Sigmoid colon (tissue), 3 donors: ENCODE measurements around the gene EIF4A3.

Source experiments
- POLR2A ChIP-seq, 2 donors: fragments of 450-650 bp; IDR thresholded peaks; one replicate each; pipeline ENCODE4 v1.6.1; 2016; ENCODE audit warnings: antibody characterized with exemption in 2 of 2, mild to moderate bottlenecking in 2 of 2, moderate library complexity in 2 of 2
- TF ChIP-seq, protein P1 (sequence below), 4 experiments: fragments of 450-650 bp in 3 of 4; fragments of 200-600 bp in 1 of 4; IDR thresholded peaks; one replicate each; pipeline ENCODE4 v1.5.1; 2016 to 2019; ENCODE audit warnings: antibody characterized with exemption in 4 of 4, mild to moderate bottlenecking in 3 of 4, moderate library complexity in 2 of 4

DNA sequence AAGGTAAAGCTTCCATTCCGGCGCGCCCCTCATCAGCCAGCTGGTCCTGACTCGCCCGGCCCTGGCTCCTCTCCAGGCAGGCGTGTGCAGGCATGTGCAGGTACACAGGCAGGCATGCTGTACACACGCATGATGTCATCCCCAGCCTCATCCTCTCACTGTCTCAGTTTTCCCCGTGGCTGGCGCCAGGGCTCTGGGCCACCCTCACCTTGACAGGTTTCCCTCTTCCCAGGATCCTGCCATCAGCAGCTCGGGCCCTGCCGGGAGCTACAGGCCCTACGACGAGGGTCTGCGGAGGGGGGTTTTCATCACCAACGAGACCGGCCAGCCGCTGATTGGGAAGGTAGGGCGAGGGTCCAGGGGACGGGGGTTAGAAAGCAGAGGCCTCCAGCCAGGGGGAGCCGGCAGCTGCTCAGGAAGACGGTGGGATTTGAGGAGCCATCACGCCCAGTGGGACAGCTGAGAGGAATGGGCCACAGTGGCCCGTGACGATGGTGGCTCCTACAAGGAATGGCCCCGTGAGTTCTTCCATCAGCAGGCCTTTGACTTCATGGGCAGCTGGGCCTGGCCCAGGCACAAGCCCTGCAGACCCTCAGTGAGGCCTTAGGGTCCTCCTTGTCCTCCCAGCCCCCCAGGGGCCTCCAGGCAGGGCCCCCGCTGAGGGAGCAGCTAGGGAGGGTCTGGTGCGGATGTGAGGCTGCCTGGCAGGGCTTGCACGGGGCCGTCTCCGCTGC is 37.0 kb downstream of the EIF4A3 start:
- TF ChIP-seq, protein P1, sequence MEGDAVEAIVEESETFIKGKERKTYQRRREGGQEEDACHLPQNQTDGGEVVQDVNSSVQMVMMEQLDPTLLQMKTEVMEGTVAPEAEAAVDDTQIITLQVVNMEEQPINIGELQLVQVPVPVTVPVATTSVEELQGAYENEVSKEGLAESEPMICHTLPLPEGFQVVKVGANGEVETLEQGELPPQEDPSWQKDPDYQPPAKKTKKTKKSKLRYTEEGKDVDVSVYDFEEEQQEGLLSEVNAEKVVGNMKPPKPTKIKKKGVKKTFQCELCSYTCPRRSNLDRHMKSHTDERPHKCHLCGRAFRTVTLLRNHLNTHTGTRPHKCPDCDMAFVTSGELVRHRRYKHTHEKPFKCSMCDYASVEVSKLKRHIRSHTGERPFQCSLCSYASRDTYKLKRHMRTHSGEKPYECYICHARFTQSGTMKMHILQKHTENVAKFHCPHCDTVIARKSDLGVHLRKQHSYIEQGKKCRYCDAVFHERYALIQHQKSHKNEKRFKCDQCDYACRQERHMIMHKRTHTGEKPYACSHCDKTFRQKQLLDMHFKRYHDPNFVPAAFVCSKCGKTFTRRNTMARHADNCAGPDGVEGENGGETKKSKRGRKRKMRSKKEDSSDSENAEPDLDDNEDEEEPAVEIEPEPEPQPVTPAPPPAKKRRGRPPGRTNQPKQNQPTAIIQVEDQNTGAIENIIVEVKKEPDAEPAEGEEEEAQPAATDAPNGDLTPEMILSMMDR (IDR thresholded peaks at IDR 0.05), result no peak
- no peak for TF ChIP-seq POLR2A (IDR thresholded peaks at IDR 0.05)
